ENCODE results near the gene C9.

The C9 gene

DNA sequence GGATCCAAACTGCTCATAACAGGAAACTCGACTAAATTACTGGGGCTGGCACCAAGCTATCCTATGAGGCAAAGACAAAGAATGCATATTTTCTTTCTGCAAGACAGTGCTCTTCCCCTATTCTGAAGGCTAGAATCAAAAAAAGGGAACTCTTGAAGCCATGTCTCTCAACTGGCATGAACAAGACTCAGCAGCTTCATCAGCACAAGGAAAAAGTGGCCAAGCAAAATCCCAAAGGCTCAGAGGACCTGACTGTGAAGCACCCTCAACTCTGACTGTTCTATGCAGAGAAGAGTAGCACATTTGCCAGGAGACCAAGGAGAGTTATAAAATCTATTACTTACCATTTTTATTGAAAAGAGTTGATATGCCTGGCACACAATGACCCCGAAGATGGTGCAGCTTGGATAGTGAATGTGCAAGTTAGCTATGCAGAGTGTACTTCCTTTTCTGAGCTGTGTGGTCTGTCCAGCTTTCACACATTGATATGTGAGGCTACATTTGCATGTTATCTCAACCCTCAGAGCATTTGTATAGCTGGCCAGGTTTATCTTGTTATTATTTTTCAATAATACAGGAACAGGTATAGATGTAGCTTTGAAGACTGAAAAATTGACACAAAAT, 94.0 kb downstream of the C9 start:
- Histone ChIP-seq H4K20me1 (ENCODE audit: control insufficient read depth, insufficient read depth, low read depth, low read length) (no peaks in the 10 kb centered on the region), H3K36me3 (ENCODE audit: control insufficient read depth, low read length) (no peaks in the 10 kb centered on the region), H3K27ac (ENCODE audit: low read depth, low read length) (no peak overlapping the region), H3K9me2 (replicated peaks; ENCODE audit: control insufficient read depth, low read length) (no peaks in the 10 kb centered on the region), H3K27me3 (ENCODE audit: control insufficient read depth, low read length) (no peaks in the 10 kb centered on the region), H3K4me2 (ENCODE audit: low read length) (no peak overlapping the region), H3F3A (ENCODE audit: control insufficient read depth, insufficient read depth) (no peaks in the 10 kb centered on the region), H3K79me2 (ENCODE audit: control insufficient read depth, low read length) (no peaks in the 10 kb centered on the region), H3K9me3 (ENCODE audit: control insufficient read depth, insufficient read depth, low read length) (no peaks in the 10 kb centered on the region), H3K4me1 (ENCODE audit: control insufficient read depth, low read length) (0 out of 2 replicates have a peak, but pooled peaks cover 5% of the 10 kb centered on the region), H3K4me3 (ENCODE audit: low read length) (no peak overlapping the region)
- no peak for TF ChIP-seq EZH2phosphoT487 (IDR thresholded peaks at IDR 0.05; ENCODE audit: borderline replicate concordance, low read length)
- TF ChIP-seq, protein P1, sequence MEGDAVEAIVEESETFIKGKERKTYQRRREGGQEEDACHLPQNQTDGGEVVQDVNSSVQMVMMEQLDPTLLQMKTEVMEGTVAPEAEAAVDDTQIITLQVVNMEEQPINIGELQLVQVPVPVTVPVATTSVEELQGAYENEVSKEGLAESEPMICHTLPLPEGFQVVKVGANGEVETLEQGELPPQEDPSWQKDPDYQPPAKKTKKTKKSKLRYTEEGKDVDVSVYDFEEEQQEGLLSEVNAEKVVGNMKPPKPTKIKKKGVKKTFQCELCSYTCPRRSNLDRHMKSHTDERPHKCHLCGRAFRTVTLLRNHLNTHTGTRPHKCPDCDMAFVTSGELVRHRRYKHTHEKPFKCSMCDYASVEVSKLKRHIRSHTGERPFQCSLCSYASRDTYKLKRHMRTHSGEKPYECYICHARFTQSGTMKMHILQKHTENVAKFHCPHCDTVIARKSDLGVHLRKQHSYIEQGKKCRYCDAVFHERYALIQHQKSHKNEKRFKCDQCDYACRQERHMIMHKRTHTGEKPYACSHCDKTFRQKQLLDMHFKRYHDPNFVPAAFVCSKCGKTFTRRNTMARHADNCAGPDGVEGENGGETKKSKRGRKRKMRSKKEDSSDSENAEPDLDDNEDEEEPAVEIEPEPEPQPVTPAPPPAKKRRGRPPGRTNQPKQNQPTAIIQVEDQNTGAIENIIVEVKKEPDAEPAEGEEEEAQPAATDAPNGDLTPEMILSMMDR (IDR thresholded peaks at IDR 0.05; ENCODE audit: low read depth, low read length, poor library complexity, severe bottlenecking), result no peak

DNA sequence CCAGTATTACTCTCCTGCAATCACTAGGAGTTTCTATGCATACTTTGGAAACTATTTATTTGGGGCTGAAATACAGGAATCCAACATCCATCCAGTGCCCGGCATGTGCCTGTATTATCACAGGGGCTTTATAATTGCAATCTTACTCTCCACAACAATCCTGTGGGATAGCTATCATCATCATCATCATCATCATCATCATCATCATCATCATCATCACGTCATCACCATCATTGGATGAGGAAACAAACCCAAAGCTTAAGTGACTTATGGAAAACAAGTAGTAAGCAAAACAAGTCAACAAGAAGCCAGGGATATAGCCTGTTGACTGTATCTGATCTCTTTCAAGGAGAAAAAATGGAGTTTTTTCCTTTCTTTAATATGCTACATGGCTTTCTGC, 97.1 kb downstream of the C9 start:
- no peak overlapping the region for H3K4me3 ChIP-seq (ENCODE audit: low read length)
- no peak overlapping the region for H3K4me2 ChIP-seq (ENCODE audit: low read length)
- no peaks in the 10 kb centered on the region for H3K27me3 ChIP-seq (ENCODE audit: control insufficient read depth, low read length)
- H4K20me1 ChIP-seq (ENCODE audit: control insufficient read depth, insufficient read depth, low read depth, low read length), result no peaks in the 10 kb centered on the region
- H3K27ac ChIP-seq (ENCODE audit: low read depth, low read length), result no peak overlapping the region
- H3K9me3 ChIP-seq (ENCODE audit: control insufficient read depth, insufficient read depth, low read length), result no peaks in the 10 kb centered on the region
- H3K79me2 ChIP-seq (ENCODE audit: control insufficient read depth, low read length), result no peaks in the 10 kb centered on the region
- H3F3A ChIP-seq (ENCODE audit: control insufficient read depth, insufficient read depth), result no peaks in the 10 kb centered on the region
- H3K36me3 ChIP-seq (ENCODE audit: control insufficient read depth, low read length), result no peaks in the 10 kb centered on the region
- no peaks in the 10 kb centered on the region for H3K9me2 ChIP-seq (replicated peaks; ENCODE audit: control insufficient read depth, low read length)
- TF ChIP-seq, protein P1 (IDR thresholded peaks at IDR 0.05; ENCODE audit: low read depth, low read length, poor library complexity, severe bottlenecking), result no peak
- no peak for TF ChIP-seq EZH2phosphoT487 (IDR thresholded peaks at IDR 0.05; ENCODE audit: borderline replicate concordance, low read length)
- H3K4me1 ChIP-seq (ENCODE audit: control insufficient read depth, low read length), result no peaks in the 10 kb centered on the region

DNA sequence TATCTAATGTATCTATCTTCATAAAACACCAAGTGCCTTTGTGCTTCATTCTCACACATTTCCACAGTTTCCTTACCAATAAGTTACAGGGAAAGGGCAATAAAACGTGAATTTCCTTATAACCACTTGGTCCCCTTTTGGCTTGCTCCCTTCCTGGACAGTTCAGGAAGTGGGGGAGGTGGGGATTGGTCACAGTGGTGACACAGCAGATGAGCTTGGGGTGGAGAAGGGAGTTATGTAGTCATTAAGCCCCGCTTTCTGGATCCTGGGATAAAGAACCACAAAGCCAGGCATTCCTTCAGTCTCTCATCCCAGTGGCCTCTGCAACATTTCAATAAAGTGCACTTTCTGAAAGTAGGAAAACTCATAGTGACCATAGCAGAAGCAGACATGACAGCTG, 97.9 kb downstream of the C9 start:
- no peak for TF ChIP-seq EZH2phosphoT487 (IDR thresholded peaks at IDR 0.05; ENCODE audit: borderline replicate concordance, low read length)
- TF ChIP-seq, protein P1 (IDR thresholded peaks at IDR 0.05; ENCODE audit: low read depth, low read length, poor library complexity, severe bottlenecking), result no peak
- Histone ChIP-seq H3K27ac (ENCODE audit: low read depth, low read length) (no peak overlapping the region), H3K27me3 (ENCODE audit: control insufficient read depth, low read length) (no peaks in the 10 kb centered on the region), H3K79me2 (ENCODE audit: control insufficient read depth, low read length) (no peaks in the 10 kb centered on the region), H3K4me3 (ENCODE audit: low read length) (no peak overlapping the region), H3K36me3 (ENCODE audit: control insufficient read depth, low read length) (no peaks in the 10 kb centered on the region), H3K9me3 (ENCODE audit: control insufficient read depth, insufficient read depth, low read length) (no peaks in the 10 kb centered on the region), H4K20me1 (ENCODE audit: control insufficient read depth, insufficient read depth, low read depth, low read length) (no peaks in the 10 kb centered on the region), H3K9me2 (replicated peaks; ENCODE audit: control insufficient read depth, low read length) (no peaks in the 10 kb centered on the region), H3K4me1 (ENCODE audit: control insufficient read depth, low read length) (no peaks in the 10 kb centered on the region), H3K4me2 (ENCODE audit: low read length) (no peak overlapping the region), H3F3A (ENCODE audit: control insufficient read depth, insufficient read depth) (no peaks in the 10 kb centered on the region)

Data from DOHH2 (cell line).